Islet precursor cell (in vitro differentiated cells): ENCODE measurements around the gene ARL4A.
A peak's percentile ranks its signal among the peaks of the same experiment; 100 is the strongest.
"Not testable (repeated sequence)": the region's sequence is repeated elsewhere in the genome, so short reads cannot be mapped to it uniquely, and the experiment has no call there.

Experiments used
- DNase-seq: peaks from one replicate; pipeline ENCODE4 v3.0.0-alpha.2; 2018

Gene ARL4A

DNA sequence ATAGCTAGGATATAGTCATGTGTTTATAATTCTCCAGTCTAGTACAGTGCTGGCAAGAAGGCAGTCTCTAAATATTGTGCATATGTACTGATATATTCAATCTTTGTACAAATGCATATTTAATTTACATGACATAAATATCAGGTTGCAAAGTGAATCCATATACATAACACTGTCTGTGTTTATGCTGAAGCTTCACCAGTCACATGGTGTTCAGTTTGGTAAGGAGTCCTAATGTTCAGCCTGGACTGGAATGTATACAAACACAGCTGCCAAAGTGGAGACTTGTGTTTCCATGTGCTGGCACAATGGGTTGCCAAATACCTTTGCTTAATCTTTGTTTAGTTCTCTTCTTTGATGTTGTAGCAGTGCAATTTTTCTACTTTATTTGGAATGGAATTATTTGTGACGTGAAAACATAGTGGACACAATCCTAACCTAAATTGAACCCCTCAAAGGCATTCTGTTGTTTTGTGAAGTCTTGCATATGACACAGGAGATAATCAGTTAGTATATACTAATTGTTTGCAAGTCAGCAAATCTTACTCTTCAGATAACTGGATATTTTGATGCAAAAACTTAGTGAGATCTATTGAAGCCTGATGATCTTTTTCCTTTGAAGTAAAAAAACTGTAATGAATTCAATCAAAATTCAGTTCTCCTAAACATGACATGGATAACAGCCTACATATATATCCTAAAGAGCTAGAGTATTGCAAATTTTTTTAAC is 17.3 kb upstream of the ARL4A start:
- DNase-seq = no peak

DNA sequence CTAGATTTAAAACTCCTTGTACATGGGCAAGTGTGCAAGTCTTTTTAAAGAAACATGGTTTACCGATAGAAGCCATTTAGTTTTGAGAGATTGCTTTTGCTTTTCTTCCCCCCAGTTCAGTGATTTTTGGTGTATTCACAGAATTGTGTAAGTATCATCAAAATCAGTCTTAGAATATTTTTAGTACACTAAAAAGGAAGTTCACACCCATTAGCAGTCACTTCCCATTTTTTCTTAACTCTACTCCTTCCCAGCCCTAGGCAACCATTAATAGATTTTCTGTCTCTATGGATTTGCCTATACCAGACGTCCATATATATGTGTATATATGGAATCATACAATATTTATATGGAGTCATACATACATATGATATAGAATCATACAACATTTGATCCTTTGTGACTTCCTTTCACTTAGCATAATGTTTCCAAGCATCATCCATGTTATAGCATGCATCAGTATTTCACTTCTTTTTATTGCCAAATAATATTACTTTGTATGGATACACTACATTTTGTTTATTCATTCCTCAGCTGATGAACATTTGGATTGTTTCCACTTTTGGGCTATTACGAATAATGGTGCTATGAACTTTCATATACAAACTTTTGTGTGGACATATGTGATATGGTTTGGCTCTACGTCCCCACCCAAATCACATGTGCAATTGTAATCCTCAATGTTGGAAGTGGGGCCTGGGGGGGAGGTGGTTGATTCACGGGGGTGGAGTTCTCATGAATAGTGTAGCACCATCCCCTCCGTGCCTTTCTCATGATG is 16.5 kb upstream of the ARL4A start:
- no peak for DNase-seq

DNA sequence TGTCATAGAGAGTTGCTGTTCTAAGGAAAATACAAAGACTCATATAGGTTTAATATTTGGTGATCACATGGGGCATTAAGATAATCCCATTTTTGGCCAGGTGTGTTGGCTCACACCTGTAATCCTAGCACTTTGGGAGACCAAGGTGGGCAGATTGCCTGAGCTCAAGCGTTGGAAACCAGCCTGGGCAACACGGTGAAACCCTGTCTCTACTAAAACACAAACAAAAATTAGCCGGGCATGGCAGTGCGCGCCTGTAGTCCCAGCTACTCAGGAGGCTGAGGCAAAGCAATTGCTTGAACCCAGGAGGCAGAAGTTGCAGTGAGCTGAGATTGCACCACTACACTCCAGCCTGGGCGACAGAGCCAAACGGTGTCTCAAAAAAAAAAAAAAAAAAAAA is 14.0 kb upstream of the ARL4A start:
- DNase-seq = not testable (repeated sequence)

DNA sequence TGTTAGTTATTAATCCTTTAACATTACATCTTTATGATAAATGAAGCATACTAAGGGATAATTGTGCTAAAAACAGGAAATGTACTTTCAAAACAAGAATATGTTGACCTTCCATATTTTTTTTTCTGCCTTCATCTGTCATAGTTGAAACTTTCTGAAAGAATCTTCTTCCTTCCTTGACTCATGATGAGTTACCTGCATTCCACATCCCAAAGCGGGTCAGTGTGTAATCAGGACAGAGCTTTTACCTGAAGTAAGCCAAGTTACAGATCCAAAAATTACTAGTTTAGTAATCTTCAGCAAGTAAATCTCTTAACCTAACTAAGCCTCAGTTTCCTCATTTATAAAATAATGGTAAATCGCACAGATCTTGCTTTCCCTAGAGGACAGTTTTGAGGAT is 13.4 kb upstream of the ARL4A start:
- DNase-seq = no peak

DNA sequence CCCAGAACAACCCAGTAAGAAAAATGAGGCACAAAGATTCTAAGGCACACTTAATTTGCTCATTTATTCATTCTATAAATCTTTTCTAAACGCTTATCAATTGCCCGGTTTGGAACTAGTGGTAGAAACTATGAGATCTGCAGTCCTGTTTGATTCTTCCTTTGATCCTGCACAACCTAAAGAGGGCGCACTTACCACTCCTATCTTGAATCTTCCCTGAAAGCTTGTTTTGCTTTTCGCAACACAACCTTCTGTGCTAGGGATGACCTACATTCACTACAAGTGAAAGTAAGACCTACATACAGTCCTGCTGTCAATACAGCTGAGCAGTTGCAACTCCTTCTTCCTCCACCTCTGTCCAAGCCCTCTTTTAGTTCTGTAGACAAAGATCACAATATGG is 12.6 kb upstream of the ARL4A start:
- peak; percentile 54 for DNase-seq

DNA sequence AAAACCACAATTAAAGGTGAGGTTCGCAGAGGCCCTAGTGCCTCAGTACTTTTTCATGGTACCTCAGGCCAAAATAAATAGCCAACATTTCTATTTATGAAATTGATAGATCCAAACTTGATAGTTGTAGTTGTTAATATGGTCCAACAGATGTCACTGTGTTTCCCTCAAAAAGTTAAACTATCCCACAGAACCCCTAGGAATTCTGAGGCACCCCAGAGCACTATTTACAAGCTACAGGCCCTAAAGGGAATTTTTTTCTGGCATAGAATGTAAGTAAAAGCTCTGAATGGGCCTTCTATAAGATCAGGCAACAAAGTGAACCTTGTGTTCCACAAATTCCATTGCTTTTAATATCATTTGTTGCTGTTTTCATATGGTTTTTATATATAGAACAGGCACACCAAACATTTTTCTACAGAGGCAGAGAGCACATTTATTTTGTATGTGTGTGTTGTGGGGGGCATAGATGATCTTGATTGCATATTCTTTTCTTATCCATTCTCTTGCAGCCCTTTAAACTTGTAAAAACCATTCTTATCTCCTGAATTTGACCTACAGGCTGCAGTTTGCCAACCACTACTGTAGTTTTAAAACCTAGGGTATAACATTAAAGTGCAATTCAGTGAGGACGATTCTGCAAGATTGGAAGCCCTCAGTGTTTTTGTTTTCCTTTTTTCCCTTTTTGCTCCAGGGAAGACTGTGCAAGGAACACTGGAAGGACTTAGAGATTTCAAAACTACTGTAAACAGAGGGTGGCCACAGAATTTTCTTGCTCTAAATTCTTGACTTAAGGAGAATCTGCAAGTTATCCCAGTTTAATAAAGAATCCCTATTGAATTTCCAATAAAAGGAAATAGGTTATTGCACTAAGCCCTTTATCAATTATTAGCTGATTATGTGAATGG is 3.5 kb upstream of the ARL4A start:
- no peak for DNase-seq

DNA sequence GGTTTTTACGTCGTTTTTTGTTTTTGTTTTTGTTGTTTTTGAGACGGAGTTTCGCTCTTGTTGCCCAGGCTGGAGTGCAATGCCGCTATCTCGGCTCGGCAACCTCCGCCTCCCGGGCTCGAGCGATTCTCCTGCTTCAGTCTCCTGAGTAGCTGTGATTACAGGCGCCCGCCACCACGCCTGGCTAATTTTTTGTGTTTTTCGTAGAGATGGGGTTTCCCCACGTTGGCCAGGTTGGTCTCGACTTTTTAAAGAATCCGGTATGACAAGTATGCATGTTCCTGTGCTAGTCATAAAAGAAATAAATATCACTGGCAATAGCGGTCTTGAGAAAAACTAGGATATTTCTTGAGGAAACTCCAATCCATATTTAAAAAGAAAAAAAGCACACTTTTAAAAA is 2.7 kb upstream of the ARL4A start:
- DNase-seq = no peak

DNA sequence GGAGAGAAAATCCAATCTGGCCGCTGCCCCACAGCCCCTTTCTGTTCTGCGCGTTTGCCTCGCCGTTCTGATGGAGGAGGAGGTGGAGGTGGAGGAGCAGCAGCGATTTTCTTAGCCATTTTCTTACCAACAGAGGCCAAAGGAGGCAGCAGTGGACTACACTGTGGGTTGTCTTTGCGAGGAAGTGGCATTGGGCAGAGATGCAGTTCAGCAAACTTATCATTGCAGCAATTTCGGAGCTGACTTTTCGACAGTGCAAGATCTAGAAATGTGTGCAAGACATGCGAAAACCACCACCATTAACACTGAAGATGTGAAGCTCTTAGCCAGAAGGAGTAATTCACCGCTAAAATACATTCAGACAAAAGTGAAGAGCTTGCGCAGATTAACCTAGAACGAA is 1.9 kb upstream of the ARL4A start:
- peak; percentile 82 for DNase-seq

DNA sequence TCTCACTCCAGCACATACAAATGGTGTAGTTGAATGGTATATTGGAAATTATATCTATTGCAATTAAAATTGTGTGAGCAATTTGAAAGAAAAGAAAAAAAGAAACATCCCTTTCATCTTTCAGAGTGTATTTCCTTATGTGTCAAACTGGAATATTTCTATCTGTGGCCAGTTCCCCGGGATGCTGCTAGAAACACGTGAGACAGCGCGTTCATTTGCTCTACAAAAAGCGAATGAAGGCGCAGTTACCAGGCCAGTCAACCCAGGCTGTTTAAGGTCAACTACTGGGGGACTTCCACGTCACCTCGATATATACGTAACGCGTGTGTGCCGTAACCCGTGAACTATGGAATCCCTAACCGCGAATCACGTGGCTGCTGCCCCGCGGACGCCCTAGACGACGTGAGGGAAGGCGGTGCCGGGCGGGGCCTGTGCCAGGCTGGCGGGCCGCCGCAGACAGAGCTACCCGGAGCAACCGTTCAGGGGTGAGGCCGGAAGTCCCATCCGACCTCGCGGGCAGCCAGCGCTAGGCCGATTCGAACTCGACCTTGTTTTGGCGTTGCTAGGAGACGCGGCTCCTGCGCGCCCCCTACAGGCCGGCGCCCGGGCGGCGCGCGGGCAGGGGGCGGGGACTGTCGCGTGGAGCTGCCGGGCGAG is 1.1 kb upstream of the ARL4A start:
- peak; percentile 96 for DNase-seq

DNA sequence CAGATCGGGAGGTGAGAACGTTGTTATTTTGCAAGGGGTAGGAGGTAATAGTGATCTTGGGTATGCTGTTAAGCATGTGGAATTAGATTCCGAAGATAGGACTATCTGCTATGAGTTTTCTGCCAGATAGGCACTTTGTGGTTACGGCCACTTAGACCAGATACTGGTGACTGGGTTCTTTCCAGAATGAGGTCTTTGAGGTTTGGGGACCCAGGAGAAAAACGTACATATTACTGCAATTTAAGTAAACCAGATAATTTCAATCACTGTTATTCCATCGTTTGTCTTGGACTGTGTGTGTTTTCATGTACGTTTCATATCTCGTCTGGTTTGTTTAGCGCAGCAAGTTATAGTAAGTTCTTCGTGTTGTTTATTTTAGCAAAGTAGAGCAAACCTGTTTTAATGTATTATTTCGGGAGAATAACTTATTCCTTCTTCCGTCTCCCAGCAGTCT is 312 bp downstream of the ARL4A start:
- DNase-seq = no peak

DNA sequence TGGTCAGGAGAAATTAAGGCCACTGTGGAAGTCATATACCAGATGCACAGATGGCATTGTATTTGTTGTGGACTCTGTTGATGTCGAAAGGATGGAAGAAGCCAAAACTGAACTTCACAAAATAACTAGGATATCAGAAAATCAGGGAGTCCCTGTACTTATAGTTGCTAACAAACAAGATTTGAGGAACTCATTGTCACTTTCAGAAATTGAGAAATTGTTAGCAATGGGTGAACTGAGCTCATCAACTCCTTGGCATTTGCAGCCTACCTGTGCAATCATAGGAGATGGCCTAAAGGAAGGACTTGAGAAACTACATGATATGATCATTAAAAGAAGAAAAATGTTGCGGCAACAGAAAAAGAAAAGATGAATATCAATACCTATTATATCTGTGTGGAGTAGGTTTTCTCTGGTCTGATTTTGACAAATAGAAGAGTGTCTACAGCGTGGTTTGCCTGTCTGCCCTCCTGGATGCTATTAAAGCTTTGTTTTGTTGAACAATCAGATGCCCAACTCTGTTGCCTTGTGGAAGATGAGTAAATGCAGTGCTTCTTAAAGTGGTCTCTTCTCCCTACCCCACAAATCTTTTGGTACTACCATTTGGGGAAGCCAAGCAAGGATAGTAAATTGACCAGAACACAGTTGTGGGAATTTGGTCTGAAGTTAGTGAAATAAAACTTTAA is 1.2 kb downstream of the ARL4A start:
- not testable (repeated sequence) for DNase-seq

DNA sequence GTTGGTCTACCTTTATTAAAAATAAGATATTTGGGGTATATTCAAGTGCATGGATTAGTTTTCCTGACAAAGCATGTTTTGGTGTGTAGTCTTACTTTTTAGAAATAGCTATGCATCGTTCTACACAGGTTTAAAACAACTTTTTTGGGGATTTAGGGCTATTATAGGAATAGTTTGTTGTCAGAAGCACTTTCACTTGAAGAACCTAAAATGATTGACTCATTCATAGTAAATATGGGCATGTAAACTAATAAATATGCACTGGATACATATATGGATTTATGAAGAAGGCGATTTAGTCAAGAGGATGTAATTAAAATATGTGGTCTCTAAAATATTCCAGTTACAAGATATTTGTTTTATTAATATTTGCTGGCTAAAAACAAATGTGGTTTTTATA is 2.0 kb downstream of the ARL4A start:
- no peak for DNase-seq

DNA sequence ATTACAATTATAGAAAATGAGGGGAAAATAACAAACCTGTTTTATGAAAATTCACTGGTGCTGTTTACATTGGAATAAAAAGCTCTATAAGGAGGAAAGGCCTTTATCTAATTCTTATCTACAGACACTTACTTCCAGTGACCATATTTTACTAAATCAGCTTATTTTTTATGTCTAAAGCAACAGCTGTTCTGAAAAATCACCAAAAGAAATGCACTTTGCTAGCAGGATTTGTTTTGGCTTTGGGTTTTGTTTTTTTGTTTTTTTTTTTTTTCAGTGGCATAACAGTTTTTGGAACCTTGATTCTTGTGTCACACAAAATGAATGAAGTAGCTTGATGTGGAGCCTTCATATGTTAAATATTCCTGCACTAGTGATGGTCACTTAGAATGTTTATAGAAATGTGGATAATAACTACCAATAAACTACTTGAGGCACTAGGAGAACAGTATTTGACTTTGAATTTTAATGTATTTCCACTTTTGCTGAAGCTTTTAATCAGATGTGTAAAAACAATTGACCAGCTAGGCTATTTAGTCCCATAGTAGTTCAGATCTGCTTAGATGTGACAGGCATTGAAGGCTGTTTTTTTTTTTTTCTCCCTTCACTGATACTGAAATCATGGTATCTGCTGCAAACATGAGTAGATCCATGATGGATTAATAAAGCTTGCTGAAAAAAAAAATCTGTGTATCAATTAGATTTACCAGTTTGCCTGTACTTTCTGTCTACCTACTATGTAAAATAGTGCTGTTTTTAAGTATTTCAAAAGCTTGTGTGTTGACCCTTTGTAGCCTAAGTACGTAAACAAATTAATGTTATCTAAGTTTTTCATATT is 2.8 kb downstream of the ARL4A start:
- no peak for DNase-seq

DNA sequence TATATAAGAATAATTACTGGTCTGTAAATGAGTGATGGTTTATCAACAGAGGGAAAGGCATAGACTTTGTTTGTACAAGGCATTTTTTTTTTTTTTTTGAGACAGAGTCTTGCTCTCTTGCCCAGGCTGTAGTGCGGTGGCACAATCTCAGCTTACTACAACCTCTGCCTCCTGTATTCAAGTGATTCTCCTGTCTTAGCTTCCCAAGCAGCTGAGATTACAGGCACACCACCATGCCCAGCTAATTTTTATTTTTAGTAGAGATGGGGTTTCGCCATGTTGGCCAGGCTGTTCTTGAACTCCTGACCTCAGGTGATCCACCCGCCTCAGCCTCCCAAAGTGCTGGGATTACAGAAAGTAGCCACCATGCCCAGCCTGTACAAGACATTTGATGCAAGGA is 4.0 kb downstream of the ARL4A start:
- DNase-seq = not testable (repeated sequence)

DNA sequence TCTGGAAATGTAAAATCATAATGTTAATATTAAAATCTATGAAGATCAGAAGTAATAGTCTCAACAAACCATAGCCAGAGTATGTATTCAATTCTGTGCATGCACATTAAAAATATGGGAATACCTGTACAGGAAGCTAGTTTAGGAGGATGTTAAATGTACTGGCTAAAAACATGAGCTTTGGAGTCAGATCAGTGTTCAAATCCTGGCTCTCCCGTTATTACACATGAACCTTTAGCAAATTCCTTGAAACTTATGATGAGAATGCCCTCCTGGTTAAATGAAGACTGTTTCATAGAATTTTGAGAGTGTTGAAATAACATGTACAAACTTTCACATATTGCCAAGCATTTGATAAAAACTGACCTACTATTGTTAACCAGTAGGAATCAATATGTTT is 4.6 kb downstream of the ARL4A start:
- no peak for DNase-seq

DNA sequence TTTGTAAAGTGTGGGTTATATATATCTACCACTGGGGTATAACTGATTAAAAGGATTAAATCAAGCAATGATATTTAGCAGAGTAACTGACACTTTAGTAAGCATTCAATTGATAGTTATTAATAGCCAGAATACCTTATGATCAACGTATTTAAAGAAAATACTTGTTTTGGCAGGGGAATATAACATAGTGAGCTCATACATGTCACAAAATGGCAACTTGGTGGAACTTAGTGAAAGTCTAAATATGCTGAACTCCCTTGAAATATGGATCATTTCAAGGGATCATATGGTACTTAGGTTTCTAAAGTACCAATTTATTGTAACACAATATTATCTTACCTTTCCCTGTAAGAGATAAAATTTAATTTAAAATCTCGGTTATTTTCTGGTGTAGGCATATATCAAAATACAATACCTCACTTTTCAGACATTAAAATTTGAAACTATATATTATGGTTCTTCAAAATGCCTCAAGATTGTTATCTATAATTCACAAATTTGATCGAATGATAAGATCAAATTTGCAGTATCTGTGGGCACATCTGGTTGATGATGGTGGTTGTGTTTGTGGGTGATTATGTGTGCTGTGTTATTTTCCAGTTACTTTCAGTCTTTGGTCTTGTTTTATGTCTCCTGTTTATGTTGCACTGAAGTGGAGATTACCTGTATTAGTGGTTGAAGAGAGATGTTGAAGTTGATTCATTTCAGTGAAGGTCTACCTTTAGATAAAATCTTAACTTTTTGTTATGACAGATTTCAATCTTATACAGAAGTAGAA is 5.2 kb downstream of the ARL4A start:
- DNase-seq = no peak

DNA sequence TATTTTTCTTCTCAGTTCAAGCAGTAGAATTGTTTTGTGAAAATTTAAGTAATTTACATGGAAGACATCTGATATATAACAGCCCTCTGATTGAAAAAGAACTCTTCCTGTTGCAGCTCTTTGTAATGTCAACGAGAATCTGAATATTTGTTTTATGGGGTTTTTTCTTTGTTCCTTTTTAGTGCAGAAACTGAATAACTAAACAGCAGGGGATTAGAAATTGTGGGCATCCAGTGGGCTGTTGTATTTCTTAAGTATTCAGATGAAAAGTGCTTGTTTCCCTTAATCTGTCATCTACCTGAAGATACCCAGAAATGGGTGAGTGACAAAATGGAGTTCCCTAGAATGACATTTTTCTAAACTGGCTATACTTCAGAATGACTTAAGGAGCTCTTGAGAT is 7.4 kb downstream of the ARL4A start:
- DNase-seq = no peak

DNA sequence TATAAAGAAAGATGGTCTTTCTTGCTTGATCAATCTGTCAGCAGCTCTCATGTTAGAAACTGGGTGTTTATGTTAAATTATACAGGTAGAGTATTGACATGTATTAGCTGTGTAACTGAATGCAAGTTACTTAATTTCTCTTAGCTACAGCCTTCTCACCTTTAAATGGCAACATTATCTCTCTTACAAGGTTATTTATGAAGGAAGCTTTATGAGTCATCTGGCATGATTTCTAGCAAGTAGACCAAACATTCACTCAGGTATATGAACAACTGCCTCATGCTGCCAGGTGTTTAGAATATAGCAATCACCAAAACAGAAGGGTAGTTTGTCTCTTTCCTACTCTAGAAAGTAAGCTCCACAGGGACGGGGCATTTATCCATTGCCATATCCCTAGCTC is 8.5 kb downstream of the ARL4A start:
- no peak for DNase-seq

DNA sequence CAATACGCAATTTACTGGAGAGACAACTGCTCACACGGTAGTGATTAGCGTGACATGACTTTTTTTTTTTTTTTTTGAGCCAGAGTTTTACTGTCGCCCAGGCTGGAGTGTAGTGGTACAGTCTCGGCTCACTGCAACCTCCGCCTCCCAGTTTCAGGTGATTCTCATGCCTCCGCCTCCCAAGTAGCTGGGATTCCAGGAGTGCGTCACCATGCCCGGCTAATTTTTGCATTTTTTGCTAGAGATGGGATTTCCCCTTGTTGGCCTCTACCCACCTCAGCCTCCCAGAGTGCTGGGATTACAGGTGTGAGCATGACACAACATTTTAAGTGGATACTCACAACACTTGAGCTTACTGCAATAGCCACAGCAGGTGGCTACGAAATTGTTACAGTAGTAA is 11.9 kb downstream of the ARL4A start:
- DNase-seq = no peak

DNA sequence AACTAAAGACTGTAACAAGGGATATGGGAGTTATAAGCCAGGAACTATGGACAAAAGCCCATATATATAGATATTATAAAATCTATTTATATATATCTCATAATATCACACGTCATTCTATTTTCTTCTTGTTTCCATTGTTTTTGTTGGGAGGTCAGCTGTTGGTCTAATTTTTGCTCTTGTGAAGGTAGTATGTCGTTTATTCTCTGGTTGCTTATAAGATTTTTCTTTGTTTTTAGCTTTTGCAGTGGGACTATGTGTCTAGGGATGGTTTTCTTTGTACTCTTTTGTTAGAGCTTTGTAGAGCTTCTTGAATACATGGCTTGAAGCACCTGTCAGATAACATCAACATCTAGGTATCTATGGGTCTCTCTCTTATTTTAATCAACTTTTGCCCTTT is 14.0 kb downstream of the ARL4A start:
- no peak for DNase-seq

DNA sequence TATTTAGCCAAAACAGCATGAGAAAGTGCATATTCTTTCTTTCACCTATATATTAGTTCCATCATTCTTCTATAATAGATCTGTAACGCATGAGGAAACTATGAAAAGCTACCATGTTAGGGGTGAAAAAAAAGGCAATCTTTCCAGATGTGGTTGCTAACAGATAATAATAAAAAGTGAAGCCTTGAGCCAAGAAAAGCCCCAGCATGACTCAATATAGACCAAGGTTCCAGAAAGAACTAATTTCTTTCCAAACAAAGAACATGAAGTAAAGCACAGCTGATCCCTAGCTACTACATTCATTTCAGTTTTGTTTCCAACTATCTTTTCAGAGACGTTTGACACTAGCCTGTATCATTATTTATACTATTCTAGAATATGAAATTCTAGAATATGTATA is 16.4 kb downstream of the ARL4A start:
- no peak for DNase-seq
